Measurements from ENCODE around the gene CRAT.
A peak's percentile ranks its signal among the peaks of the same experiment; 100 is the strongest.

CRAT gene

GRCh38 chr9:129093602-129094386 lies 16.8 kb downstream of the CRAT start:
- TF ChIP-seq, protein P1, sequence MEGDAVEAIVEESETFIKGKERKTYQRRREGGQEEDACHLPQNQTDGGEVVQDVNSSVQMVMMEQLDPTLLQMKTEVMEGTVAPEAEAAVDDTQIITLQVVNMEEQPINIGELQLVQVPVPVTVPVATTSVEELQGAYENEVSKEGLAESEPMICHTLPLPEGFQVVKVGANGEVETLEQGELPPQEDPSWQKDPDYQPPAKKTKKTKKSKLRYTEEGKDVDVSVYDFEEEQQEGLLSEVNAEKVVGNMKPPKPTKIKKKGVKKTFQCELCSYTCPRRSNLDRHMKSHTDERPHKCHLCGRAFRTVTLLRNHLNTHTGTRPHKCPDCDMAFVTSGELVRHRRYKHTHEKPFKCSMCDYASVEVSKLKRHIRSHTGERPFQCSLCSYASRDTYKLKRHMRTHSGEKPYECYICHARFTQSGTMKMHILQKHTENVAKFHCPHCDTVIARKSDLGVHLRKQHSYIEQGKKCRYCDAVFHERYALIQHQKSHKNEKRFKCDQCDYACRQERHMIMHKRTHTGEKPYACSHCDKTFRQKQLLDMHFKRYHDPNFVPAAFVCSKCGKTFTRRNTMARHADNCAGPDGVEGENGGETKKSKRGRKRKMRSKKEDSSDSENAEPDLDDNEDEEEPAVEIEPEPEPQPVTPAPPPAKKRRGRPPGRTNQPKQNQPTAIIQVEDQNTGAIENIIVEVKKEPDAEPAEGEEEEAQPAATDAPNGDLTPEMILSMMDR (IDR thresholded peaks at IDR 0.05; ENCODE audit: low read depth, low read length, missing control alignments) = no peak
- in situ Hi-C loops (cut with HindIII; ENCODE audit: low sequenced_read_pairs) = no loop called here
- no peak for DNase-seq (ENCODE audit: low read depth)
- H3K4me3 ChIP-seq (ENCODE audit: low read depth, low read length) = no peak overlapping the region

DNA sequence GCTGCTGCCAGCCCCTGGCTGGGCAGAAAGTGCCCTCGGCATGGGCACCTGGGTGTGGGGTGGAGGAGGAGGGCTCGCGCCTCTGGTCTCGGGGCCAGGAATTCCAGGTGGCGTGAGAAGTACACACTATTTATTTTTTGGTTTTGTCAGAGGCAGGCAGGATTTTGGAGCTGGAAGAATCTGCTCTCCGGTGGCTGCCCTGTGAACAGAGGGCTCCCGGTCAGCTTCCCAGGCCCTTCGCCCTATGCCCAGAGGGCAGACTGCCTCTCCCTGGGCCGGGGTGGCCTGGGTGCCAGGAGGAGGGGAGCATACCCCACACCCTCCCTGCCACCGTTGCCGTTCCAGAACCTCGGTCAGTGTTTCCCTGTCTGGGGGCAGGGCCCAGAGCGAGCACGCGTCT lies 21.3 kb downstream of the CRAT start:
- no peak for DNase-seq (ENCODE audit: low read depth)
- TF ChIP-seq, protein P1 (IDR thresholded peaks at IDR 0.05; ENCODE audit: low read depth, low read length, missing control alignments) = no peak
- no peak overlapping the region for H3K4me3 ChIP-seq (ENCODE audit: low read depth, low read length)
- in situ Hi-C loops (cut with HindIII; ENCODE audit: low sequenced_read_pairs) = loop anchor here (10.0 kb wide), 1 partner anchor 54 kb away; the partner anchor contains the start of gene MIGA2

DNA sequence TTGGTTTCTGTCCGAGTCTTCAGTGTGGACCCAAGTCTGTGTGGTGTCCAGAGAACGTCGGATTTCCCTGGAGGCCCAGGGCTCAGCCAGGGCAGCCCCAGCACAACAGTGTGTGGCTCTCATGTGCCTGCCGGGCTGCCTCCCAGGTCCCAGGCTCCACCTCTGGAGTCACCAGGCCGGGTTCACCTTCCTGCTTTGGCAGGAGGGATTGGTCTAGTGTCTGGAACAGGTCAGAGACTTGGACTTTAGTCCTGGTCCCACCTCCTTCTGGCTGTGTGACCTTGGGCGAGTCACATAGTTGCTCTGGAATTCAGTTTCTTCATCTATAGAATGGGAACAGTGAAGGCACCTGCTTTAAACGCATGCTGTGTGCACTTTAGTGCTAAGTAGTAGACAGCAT lies 26.5 kb downstream of the CRAT start:
- in situ Hi-C loops (cut with HindIII; ENCODE audit: low sequenced_read_pairs) = loop anchor here (10.0 kb wide), 1 partner anchor 49 kb away; the partner anchor contains the start of gene MIGA2
- DNase-seq (ENCODE audit: low read depth) = no peak
- no peak overlapping the region for H3K4me3 ChIP-seq (ENCODE audit: low read depth, low read length)
- TF ChIP-seq, protein P1 (IDR thresholded peaks at IDR 0.05; ENCODE audit: low read depth, low read length, missing control alignments) = no peak

GRCh38 chr9:129081388-129081904 lies 29.1 kb downstream of the CRAT start:
- H3K4me3 ChIP-seq (ENCODE audit: low read depth, low read length) = peak overlapping the region; percentile 80
- TF ChIP-seq, protein P1 (IDR thresholded peaks at IDR 0.05; ENCODE audit: low read depth, low read length, missing control alignments) = no peak
- no peak for DNase-seq (ENCODE audit: low read depth)
- in situ Hi-C loops (cut with HindIII; ENCODE audit: low sequenced_read_pairs) = loop anchor here (10.0 kb wide), 1 partner anchor 47 kb away; the partner anchor contains the start of gene MIGA2

GRCh38 chr9:129080601-129081387 lies 29.8 kb downstream of the CRAT start, which contains the start of gene DOLPP1:
DOLPP1 (plus strand) TSS chr9:129081111; CDS start chr9:129081132, 21 bp downstream.
- H3K4me3 ChIP-seq (ENCODE audit: low read depth, low read length) = peak within 1 kb of the TSS; percentile 80
- in situ Hi-C loops (cut with HindIII; ENCODE audit: low sequenced_read_pairs) = loop anchor here (10.0 kb wide), 1 partner anchor 46 kb away; the partner anchor contains the start of gene MIGA2
- peak; percentile 98 for DNase-seq (ENCODE audit: low read depth)
- TF ChIP-seq, protein P1 (IDR thresholded peaks at IDR 0.05; ENCODE audit: low read depth, low read length, missing control alignments) = no peak

GRCh38 chr9:129080298-129080600 lies 30.3 kb downstream of the CRAT start:
- peak overlapping the region; percentile 80 for H3K4me3 ChIP-seq (ENCODE audit: low read depth, low read length)
- in situ Hi-C loops (cut with HindIII; ENCODE audit: low sequenced_read_pairs) = loop anchor here (10.0 kb wide), 1 partner anchor 45 kb away; the partner anchor contains the start of gene MIGA2
- TF ChIP-seq, protein P1 (IDR thresholded peaks at IDR 0.05; ENCODE audit: low read depth, low read length, missing control alignments) = no peak
- DNase-seq (ENCODE audit: low read depth) = no peak
